CD4-positive, alpha-beta T cell treated with Interleukin-21 for 1 hour (primary cell): Measurements from ENCODE around the gene GUCY1A1.

ENCODE experiments used
- DNase-seq: peaks from one replicate; pipeline ENCODE4 v3.0.0-alpha.2; 2020

Gene GUCY1A1

DNA sequence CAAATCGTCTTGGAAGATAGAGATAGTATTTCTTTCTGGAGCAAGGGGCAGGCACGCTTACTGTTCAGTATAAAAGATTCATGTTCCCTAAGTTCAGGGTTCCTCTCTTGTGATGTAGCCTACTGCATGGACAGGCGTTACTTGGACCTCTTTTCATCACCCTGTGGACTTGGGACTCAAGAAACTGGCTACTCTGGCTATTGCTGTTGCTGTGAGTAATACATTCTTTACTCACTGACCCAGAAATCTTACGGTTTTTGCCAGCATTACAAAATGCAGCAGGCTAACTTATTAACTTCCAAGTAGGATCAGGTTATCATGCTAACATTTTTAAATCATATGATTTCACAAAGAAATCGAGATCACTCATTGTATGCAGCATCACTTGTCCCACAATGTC lies 79.3 kb downstream of the GUCY1A1 start:
- no peak for DNase-seq

DNA sequence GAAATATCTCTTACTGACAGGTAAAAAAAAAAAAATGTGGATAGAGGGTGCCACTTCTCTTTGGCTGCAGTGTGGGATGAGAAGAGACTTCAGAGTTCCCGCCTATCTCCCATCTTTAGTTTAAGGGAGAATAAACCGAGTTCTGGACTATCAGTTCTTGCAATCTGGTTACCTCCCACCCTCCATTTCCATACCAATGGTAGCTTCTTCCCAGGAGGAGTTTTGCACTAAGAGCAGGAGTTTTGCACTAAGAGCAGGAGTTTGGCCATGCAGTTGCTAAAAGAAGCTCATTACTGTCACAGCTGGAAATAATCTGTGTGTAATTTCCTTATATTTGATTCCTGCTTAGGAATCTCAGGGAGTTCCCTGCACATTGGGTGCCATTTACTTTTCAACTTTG lies 81.4 kb downstream of the GUCY1A1 start:
- no peak for DNase-seq

DNA sequence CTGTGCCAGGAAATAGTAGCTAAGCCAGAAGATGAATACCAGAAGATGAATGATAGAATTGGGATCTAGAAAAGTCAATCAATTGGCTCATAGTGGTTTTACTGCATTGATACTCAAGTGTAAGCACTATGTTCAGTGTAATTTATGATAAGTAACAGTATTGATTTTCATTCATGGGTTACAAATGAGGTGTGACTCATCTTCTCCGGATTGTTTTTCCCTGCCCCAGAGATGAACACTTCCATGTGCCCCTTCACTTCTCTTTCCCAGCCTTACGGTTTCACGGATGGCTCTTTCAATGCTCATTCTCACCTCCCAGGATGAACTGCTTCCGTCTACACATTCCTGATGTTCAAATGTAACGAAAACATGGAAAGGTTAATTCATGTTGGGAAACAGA lies 82.4 kb downstream of the GUCY1A1 start:
- no peak for DNase-seq

- no peak for DNase-seq
Observed at GRCh38 chr4:155751569-155751968, 84.9 kb downstream of the GUCY1A1 start.

DNA sequence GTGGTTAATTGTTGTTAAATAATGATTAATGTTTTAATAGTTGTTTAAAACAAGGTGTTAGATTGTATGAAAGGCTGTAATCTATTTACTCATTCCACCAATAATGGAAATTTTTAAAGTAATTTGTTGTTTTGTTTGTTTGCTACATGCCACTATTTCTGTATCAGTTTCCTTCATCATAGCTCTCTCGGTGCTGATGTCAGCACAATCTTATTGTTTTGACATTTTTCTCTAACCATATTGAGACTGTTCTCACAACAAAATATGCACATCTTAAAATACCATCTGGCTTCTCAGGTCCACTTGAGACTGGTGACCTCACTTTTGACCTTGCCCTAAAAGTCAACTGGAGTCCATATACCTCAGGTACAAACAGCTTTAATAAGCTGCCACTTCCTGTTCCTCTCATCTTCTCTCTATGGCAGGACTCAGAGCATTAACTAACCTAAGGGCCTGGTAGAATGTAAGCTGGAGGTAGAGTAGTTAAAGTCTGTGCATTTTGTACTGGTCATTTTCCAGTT lies 91.2 kb downstream of the GUCY1A1 start:
- no peak for DNase-seq

DNA sequence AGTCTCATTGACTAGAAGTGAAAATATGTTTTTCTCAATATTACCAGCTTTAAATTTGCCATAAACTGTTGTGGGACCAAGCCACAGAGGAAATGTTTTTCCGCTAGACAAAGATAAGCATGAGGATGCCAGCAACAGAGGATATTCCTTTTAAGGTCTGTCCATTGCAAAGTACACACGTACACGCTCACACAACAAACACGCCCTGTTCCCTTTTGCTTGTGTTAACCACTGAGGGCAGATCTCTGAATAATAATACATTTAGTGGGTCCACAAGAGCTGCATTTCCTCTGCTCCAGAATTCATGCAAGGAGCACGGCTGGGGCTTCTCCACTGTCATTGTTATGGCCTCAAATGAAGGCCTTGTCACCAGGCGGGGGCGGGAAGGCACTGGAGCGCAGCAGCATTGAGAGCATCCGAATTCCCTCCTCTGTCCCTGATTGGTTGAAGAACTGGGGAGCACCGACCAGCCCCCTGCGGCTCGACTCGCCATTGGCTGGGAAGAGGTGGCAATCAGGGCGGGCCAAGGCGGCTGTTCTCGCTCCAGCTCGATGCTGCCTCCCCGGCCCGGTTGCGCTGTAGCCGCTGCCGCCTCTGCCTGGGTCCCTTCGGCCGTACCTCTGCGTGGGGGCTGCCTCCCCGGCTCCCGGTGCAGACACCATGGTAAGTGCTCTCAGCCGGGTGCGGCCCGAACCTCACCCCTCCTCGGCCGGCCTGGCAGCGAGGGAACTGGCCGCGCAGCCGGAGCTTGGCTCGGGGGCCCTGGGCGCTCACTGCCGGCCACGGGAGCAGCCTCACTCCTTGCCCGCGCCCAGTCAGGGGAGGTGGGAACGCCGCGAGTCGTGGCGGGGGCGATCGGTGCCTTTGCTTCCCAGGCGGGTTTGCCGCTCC lies 92.1 kb downstream of the GUCY1A1 start, which contains the start of gene GUCY1B1:
TSS of gene GUCY1B1 (plus strand) at position 541 of the 891 bp plus-strand sequence. CDS start at position 661, 120 bp downstream.
- peak; percentile 72 for DNase-seq

DNA sequence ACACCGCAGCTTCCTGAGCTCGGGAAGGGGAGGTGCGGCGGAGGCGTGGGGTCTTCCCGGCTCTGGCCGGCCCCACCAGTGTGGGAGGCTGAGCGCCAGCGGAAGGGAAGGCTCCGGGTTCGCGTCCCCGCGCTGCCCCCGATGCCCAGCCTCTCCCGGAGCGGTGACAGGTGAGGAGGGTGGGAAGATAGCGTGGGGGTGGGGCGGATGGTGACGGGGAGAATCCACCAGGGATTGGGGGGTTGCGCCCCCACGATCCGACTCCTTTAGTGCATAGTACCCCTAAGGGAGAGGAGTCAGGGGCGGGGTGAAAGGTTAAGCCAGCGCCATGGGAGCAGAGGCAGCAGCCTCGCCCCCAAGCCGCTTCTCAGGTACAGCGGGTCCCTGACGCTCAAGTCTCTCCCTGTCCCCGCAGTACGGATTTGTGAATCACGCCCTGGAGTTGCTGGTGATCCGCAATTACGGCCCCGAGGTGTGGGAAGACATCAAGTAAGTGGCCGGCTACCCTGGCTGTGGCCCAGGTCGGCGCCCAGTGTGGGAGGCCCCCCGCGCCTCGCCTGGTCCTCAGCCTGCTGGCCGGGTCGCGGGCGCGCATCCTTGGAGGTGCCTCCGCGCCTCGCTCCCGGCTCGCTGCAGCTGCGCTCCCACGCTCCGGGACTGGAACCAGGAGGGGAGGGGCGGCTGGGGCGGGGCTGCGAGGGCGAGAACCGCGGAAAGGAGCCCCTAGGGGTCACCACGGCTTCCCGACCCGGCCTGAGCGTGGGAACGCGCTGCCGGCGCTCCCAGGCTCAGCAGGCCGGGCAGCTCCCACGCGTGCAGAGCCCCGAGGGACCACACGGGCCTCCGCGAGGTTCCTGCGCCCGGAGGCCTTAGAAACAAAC lies 93.0 kb downstream of the GUCY1A1 start:
- DNase-seq: no peak

GRCh38 chr4:155761047-155761446 lies 94.4 kb downstream of the GUCY1A1 start:
- DNase-seq: no peak

DNA sequence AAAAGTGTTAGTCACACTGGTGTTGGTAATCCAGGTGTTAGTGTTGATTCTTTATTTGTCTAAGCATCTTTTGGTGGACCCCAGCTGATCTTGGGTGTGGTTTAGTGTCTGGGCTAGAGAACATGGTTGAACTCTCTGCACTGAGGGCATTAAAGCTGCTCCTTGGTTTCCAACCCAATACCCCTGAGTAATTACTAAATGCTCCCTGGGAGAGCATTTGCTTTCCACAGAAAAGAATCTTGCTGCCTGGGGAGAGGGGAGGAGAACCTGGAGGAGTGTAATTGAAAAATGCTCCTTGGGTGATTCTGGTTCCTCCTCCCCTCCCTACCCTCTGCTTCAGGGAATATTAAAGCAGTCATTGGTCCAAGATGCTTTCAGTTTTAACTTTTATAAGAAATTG lies 95.3 kb downstream of the GUCY1A1 start:
- no peak for DNase-seq

- no peak for DNase-seq
Observed at GRCh38 chr4:155762334-155762733, 95.7 kb downstream of the GUCY1A1 start.

DNA sequence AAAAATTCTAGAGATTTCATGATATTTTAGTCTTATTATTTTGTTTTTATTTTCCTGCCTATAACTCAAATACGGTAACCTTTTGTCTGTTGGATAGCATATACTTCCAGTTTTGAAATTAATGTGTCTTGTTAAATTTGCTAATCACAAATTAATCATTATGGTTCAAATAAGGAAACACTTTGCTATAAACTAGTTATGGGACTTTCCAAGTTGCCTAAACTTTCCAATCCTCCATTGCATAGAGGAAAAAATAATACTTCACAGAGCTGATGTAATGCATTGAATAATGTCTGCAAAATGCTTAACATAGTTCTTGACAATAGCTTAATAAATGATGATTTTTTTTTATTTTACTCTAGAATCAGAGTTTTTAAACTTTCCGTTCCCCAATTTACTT lies 96.9 kb downstream of the GUCY1A1 start:
- DNase-seq: no peak

DNA sequence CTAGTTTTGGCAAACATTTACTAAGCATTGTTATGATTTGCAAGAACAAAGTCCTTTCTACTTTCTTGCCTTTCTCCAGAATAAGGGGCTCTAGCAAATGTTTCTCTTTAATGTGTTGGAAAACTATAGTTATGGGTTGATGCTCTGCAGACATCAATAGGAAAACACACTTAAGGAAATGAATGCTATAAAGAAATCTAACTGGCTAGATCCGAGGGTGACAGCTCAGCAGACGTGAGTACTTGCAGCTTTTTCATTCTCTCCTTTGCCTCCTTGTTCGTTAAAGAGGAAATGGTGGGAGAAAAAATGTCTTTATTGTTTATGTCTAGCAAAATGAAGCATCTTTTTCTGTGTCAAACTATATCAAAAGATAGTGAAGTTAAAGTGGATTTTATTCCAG lies 98.5 kb downstream of the GUCY1A1 start:
- no peak for DNase-seq

DNA sequence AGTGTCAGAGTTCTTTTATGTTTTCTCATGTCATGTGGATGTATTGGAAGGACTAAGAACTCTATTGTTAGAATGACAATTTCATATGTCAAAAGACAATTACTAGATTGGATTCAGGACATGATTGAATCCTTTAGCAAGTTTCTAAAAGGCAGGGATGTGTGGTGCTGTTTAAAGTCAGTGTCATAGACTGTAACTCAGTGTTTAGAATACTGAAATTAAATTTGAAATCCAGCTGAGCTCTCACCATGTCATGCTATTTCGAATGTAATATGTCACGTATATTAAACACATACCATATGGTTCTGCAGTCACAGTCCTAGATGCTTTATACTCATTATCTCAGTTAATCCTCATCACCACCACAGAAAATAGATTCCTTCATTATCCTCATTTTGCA lies 100.0 kb downstream of the GUCY1A1 start:
- no peak for DNase-seq

DNA sequence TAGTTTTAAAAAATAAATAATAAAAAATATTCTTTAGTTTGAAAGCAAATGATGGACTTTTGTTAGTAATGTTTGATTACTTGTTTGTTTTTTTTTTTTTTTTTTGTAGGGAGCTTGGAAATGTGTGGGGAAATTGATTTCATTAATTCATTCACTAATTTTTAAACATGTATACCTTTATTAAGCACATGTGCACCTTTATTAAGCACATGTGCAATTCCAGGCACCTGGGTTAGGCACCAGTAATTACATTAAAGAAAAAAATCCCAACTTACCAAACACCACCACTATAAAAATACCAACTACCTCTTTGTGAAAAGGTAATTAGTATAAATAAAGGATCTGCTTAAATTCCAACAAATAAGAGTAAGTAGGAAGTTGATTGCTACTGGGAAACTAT lies 101.7 kb downstream of the GUCY1A1 start:
- DNase-seq: no peak

DNA sequence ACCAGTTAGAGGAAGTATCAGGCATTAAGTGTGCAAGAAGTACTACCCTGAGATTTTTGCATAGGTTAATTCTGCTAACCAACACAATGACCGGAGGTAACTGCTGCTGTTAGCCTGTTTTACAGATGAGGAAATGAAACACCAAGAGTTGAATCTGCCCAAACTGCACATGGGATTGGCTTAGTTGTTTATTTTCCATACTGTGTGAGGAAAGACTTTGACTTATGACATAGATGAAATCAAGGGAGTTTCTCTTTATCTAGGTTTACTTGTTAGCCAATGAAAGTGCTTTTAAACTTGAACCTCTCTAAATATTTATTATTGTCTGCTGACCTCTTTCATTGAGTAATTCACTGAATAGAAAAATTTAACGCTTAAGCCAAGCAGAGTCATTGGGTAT lies 102.4 kb downstream of the GUCY1A1 start:
- DNase-seq: no peak

GRCh38 chr4:155772459-155773195 lies 106.0 kb downstream of the GUCY1A1 start:
- no peak for DNase-seq

DNA sequence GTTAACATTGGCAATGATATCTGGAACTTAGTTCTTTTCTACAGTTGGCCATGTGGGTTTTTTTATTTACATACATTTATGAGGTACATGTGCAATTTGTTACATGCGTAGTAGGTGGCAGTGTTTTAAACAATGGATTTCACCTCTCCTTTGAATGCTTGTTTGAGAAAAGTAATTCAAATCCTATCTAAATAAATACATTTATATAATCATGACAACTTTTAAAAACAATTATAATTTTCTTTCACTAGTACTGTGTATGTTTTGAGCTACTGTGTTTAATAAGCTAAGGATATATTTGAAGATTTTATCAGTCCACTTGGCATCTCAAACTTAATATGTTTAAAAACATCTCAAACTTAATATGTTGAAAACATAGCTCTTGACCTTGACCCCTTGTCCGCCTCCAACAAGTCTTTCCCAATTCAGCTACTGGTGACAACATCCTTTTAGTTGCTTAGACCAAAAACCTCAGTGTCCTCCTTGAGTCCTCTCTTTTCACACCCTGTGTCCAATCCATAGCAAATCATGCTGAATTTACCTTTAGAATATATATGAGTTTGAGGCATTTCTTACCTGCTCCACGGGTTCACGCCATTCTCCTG lies 106.7 kb downstream of the GUCY1A1 start:
- no peak for DNase-seq

GRCh38 chr4:155774033-155774432 lies 107.4 kb downstream of the GUCY1A1 start:
- no peak for DNase-seq

GRCh38 chr4:155777971-155778735 lies 111.5 kb downstream of the GUCY1A1 start:
- DNase-seq: no peak

DNA sequence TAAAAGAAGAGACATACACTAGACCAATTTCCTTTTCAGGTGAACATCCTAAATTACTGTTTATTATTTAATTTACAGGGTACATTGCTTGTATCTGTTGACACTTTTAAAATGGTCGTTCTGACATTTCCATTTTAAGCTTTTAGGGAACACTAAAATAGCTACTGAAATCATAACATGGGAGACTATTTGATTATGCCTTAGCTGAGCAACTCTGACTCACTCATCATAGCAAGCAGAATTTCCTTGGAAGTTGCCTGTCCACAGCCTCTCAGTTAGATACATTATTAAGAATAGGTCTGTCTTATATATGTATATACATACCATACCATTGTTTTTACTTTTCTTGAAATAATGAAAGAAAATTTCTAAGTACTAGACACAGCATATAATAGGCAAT lies 114.1 kb downstream of the GUCY1A1 start:
- no peak for DNase-seq

GRCh38 chr4:155781249-155781831 lies 114.7 kb downstream of the GUCY1A1 start:
- DNase-seq: no peak
